Activated CD8-positive, alpha-beta memory T cell treated with anti-CD3 and anti-CD28 coated beads for 36 hours (primary cell): ENCODE measurements around the gene TRNT1. TPM values are rescaled to one million over a fixed set of nuclear protein-coding genes. Genes with fewer than 3 reads are reported as not detected.

ENCODE experiments used
- CTCF ChIA-PET: fragments of 350-600 bp; sonication (Branson Sonifier 250); formaldehyde crosslinking; loops from one replicate; lab custom pipeline; 2021; ENCODE audit warnings: antibody characterized with exemption; lab: Charles Lee
- POLR2A ChIA-PET: fragments of 350-600 bp; sonication (Branson Sonifier 250); formaldehyde crosslinking; loops from one replicate; lab custom pipeline; 2021; ENCODE audit warnings: antibody characterized with exemption; lab: Charles Lee
- total RNA-seq, 2 experiments: library from RNA; stranded (reverse); gene quantifications; one replicate each; pipeline ENCODE4 v1.2.3, GENCODE V29; 2021

TRNT1 gene
- total RNA-seq: 10 to 100 TPM; 56.5 to 58.9 TPM

- ChIA-PET POLR2A (interaction anchor here (0.6 to 0.8 kb wide), 2 partner anchors 48 to 51 kb away, joined by 4 read pairs; no protein-coding TSS in a partner anchor), CTCF (no interaction called here)
These were observed at the start of gene TRNT1 for GRCh38 chr3:3126477-3127431. TRNT1 (plus strand) TSS chr3:3126940; CDS start chr3:3129041, 2,101 bp downstream.

GRCh38 chr3:3080309-3080708, 46.4 kb upstream of the TRNT1 start:
- ChIA-PET POLR2A (no interaction called here), CTCF (no interaction called here)

- POLR2A ChIA-PET: no interaction called here
- CTCF ChIA-PET: no interaction called here
These were observed 45.1 kb upstream of the TRNT1 start for GRCh38 chr3:3081381-3082233.

GRCh38 chr3:3082234-3082924, 44.4 kb upstream of the TRNT1 start:
- POLR2A ChIA-PET: interaction anchor here (0.6 kb wide), 1 partner anchor 111 kb away, joined by 6 read pairs; no protein-coding TSS in a partner anchor
- CTCF ChIA-PET: no interaction called here

- ChIA-PET CTCF (no interaction called here), POLR2A (no interaction called here)
These were observed 41.9 kb upstream of the TRNT1 start for GRCh38 chr3:3084890-3085289.

GRCh38 chr3:3085782-3086181, 41.0 kb upstream of the TRNT1 start:
- CTCF ChIA-PET: no interaction called here
- POLR2A ChIA-PET: no interaction called here

- CTCF ChIA-PET: no interaction called here
- POLR2A ChIA-PET: no interaction called here
These were observed 40.5 kb upstream of the TRNT1 start for GRCh38 chr3:3086239-3086638.

GRCh38 chr3:3087279-3087678, 39.5 kb upstream of the TRNT1 start:
- ChIA-PET CTCF (no interaction called here), POLR2A (no interaction called here)

- ChIA-PET POLR2A (no interaction called here), CTCF (no interaction called here)
These were observed 38.8 kb upstream of the TRNT1 start for GRCh38 chr3:3087716-3088465.

GRCh38 chr3:3089017-3089416, 37.7 kb upstream of the TRNT1 start:
- CTCF ChIA-PET: no interaction called here
- POLR2A ChIA-PET: interaction anchor here (0.7 kb wide), 1 partner anchor 1770 kb away, joined by 3 read pairs; no protein-coding TSS in a partner anchor

GRCh38 chr3:3097958-3098357, 28.8 kb upstream of the TRNT1 start:
- ChIA-PET POLR2A (no interaction called here), CTCF (no interaction called here)

- CTCF ChIA-PET: no interaction called here
- POLR2A ChIA-PET: interaction anchor here (0.5 kb wide), 1 partner anchor 1391 kb away, joined by 6 read pairs; the partner anchor contains the start of gene ITPR1
These were observed 24.9 kb upstream of the TRNT1 start for GRCh38 chr3:3101660-3102458.

GRCh38 chr3:3102751-3103150, 24.0 kb upstream of the TRNT1 start:
- POLR2A ChIA-PET: no interaction called here
- CTCF ChIA-PET: no interaction called here

- CTCF ChIA-PET: no interaction called here
- POLR2A ChIA-PET: no interaction called here
These were observed 21.5 kb upstream of the TRNT1 start for GRCh38 chr3:3105246-3105645.

- POLR2A ChIA-PET: no interaction called here
- CTCF ChIA-PET: interaction anchor here (0.9 kb wide), 1 partner anchor 24 kb away, joined by 3 read pairs; no protein-coding TSS in a partner anchor
These were observed 20.9 kb upstream of the TRNT1 start for GRCh38 chr3:3105815-3106214.

GRCh38 chr3:3107181-3107580, 19.6 kb upstream of the TRNT1 start:
- CTCF ChIA-PET: interaction anchor here (0.6 kb wide), 2 partner anchors 64 to 1968 kb away, joined by 3 read pairs; no protein-coding TSS in a partner anchor
- POLR2A ChIA-PET: interaction anchor here (0.6 kb wide), 1 partner anchor 22 kb away, joined by 3 read pairs; no protein-coding TSS in a partner anchor

GRCh38 chr3:3107858-3108257, 18.9 kb upstream of the TRNT1 start:
- CTCF ChIA-PET: no interaction called here
- POLR2A ChIA-PET: no interaction called here
